HG02642 (cell line): Measurements from ENCODE around the gene EFNA1.
"Not testable (repeated sequence)": the region's sequence is repeated elsewhere in the genome, so short reads cannot be mapped to it uniquely, and the experiment has no call there.

Experiments used
- ATAC-seq: cut with Tn5 transposase; IDR thresholded peaks from one replicate; pipeline ENCODE4 v1.9.1; 2021; ENCODE audit warnings: mild to moderate bottlenecking; ENCODE audit not compliant: unreplicated experiment, poor library complexity

The EFNA1 gene

DNA sequence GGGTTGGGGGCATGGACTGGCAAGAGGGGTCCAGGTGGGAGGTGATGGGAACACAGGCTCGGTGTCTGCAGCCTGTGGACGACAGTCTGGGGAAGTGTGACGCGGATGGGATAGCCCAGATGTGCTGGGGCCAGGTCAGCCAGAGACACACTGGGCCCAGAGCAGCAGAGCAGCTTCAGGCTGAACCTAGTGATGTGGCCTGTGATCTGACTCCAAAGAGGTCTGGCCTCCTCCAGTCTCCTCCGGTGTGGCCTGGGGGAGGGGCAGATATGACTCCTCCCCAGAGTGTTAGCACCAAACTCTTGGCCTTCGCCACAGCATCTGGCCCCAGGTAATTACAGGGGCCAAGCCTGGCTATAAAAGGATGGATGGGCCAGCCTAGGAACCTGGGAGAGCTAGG, 35.5 kb upstream of the EFNA1 start:
- ATAC-seq, result no peak

GRCh38 chr1:155092641-155093040, 35.0 kb upstream of the EFNA1 start:
- ATAC-seq, result no peak

GRCh38 chr1:155093911-155094621, 33.6 kb upstream of the EFNA1 start:
- no peak for ATAC-seq

- ATAC-seq, result no peak
Observed at GRCh38 chr1:155094622-155094948, 33.1 kb upstream of the EFNA1 start.

- no peak for ATAC-seq
Observed at GRCh38 chr1:155099331-155099730, 28.3 kb upstream of the EFNA1 start.

- ATAC-seq, result no peak
Observed at GRCh38 chr1:155103325-155103724, 24.4 kb upstream of the EFNA1 start.

DNA sequence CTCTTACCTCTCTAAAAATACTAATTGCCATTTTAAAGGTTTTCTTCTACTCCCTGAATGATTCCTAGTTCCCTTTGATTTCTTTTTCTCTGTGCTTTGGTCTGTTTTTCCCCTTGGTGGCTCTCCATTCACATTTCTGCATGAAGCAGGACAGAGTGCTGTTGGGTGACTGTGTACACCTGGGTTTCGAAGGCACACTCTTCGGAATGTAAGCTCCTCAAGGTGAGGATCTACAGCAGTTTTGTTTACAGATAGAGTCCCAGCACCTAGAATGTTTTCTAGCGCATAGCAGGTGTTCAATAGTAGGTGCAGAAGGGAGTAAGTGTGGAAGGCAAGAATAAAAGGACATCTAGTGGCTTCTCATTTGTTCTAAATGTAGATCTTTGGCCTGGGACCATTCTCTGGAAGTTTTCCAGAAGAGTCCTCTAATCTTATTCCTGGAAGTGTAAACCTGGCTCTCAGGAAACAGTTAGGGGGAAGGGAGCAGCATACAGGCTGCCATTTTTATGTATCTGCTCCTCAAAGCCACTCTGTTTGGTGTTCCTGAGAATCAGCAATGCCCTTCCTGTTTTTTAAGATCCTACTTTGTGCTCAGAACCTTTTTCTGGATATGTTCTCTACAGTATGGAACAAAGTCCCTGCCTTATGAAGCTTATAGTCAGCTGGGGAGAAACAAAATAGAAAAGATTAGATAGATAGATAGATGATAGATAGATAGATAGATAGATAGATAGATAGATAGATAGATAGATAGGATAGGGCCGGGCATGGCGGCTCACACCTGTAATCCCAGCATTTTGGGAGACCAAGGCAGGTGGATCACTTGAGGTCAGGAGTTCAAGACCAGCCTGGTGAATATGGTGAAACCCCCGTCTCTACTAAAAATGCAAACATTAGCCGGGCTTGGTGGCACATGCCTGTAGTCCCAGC, 22.8 kb upstream of the EFNA1 start:
- ATAC-seq, result no peak

GRCh38 chr1:155105604-155106011, 22.1 kb upstream of the EFNA1 start:
- ATAC-seq, result no peak

DNA sequence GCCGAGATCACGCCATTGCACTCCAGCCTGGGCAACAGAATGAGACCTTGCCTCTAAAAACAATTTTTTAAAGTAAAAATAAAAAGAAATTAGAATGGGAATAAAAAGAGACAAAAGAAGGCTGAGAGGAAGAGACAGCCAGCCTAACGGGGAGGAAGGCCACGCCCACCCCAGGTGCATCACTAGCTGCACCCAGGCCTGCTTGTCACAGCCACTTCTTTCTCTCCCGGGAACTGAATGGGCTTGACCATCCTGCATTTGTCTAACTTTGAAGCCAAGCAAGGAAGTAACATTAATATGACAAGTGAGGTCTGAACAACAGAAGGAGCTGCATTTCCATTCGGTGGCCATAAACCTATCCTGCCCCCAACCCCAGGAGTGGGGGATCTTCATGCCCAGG, 20.8 kb upstream of the EFNA1 start:
- ATAC-seq, result no peak

GRCh38 chr1:155107309-155108264, 20.1 kb upstream of the EFNA1 start:
- no peak for ATAC-seq

- no peak for ATAC-seq
Observed at GRCh38 chr1:155108296-155108695, 19.4 kb upstream of the EFNA1 start.

DNA sequence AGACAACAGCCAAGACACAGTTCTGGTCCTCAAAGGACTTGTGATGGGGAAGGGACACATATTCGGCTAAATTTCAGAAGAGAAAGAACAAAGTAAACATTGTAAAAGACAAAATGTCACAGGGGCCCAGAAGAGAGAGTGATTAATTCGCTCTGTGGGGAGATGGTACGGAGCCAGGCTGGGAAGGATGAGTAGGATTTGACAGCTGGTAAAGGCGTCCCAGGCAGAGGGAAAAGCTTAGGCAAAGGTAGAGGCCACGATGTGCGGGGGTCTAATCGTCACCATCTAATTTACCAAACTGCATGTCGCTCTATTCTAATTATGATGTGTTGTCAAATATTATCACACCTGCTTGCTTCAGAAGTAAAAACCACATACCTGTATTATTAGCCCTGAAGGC, 17.3 kb upstream of the EFNA1 start:
- no peak for ATAC-seq

DNA sequence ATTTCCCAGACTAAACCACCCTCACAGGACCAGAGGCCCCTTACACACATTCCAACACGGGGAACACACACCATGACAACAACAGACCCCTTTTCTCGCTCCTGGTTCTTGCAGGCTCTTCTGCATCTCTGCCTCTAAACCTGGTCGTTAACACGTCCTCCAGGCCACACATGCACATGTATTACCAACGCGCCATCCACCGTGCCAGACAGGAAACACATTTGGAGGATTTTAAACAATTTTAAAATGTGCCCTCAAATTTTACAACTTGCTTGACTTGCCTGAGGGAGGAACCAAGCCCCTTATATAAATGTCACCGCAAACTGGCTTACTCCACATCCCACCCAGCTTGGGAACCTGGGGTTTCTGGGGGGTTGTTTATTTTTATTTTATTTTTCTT, 16.9 kb upstream of the EFNA1 start:
- ATAC-seq, result no peak

DNA sequence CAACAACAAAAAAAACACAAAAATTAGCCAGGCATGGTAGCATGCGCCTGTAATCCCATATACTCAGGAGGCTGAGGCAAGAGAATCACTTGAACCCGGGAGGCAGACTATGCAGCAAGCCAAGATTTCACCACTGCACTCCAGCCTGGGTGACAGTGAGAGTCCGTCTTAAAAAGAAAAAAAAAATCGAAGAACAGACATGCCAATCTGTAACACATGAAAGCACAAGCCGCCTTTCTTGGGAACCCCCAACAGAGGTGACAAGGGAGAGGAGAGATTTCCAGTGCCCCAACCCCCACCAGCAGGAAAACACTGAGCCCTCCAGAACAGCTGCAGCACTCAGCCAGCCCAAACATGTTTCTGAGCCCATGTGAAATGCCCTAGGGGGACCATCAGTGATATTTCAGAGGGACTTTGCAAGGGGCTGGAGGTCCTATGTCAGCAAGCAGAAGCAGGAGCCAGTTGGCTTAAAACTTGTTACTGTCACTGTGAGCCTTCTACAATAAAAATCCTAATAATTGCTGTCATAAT, 14.2 kb upstream of the EFNA1 start:
- no peak for ATAC-seq

- ATAC-seq, result no peak
Observed at GRCh38 chr1:155116113-155116764, 11.4 kb upstream of the EFNA1 start.

- ATAC-seq, result no peak
Observed at GRCh38 chr1:155117610-155118009, 10.1 kb upstream of the EFNA1 start.

- ATAC-seq, result not testable (repeated sequence)
Observed at GRCh38 chr1:155118090-155118489, 9.6 kb upstream of the EFNA1 start.

- no peak for ATAC-seq
Observed at GRCh38 chr1:155120253-155120652, 7.4 kb upstream of the EFNA1 start.

- no peak for ATAC-seq
Observed at GRCh38 chr1:155121249-155121648, 6.4 kb upstream of the EFNA1 start.

- no peak for ATAC-seq
Observed at GRCh38 chr1:155122308-155122707, 5.4 kb upstream of the EFNA1 start.
